ENCODE data around the gene NPPC. TPM values are rescaled to one million over a fixed set of nuclear protein-coding genes. Genes with fewer than 3 reads are reported as not detected.
A peak's percentile ranks its signal among the peaks of the same experiment; 100 is the strongest.

Gene NPPC
- total RNA-seq, 1 donor from 2014 or later, result 0.41 TPM

GRCh38 chr2:231936491-231936890 lies 10.3 kb upstream of the NPPC start:
- no peak for DNase-seq (ENCODE audit: low spot score in 2 of 2)
- FAIRE-seq, result no peak

DNA sequence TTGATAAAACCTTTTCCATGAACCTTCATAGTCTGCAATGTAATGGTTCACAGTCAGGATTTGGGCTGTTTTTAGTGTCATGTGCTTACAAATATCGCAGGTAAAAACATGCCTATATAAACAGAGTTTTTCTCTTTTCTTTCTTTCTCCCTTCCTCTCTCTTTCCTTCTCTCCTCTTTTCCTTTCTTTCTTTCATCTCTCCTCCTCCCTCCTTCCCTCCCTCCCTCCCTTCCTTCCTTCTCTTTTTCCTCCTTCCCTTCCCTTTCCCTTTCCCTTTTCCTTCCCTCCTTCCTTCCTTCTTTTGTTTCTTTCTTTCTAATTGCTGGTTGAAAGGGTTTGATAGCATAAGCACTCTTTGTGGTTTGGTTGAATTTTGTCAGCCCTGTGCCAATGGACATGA lies 9.6 kb upstream of the NPPC start:
- FAIRE-seq (no peak), DNase-seq (ENCODE audit: low spot score in 2 of 2) (no peak)

GRCh38 chr2:231935207-231935524 lies 9.0 kb upstream of the NPPC start:
- DNase-seq (ENCODE audit: low spot score in 2 of 2), result no peak
- no peak for FAIRE-seq

DNA sequence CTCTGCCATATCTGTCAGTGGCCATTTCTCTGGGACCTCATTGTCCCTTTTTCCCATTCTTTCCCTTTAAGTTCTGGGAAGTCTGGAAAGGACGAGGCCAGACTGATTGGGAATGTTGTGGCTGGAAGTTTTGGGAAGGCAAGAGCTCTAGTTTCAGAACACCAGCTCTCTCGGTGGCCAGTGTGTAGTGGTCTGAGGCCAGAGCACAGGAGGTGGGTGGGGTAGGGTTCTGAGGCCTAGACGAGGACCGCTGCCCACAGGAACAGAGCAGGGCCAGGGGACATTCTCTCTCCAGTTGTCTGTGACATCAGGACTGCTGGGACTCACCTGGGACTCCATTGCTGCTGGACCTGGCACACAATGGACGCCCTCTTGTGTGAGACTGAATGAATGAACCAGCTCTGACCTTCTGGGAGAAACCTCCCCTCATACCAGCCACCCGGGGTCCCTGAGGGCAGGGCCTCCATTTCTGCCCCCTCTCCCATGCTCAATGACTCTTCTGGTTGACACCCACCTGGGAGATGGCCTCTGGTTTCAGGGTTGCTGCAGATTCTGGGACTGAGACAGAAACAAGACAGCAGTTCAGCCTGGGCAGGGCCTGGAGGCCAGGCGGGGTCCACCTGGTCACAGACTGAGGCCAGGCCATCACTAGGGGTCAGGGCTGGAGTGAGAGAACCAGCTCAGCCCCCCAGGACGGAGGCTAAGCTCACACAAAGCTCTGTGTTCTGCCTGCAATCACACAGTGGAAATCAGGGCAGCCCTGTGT lies 8.4 kb upstream of the NPPC start:
- DNase-seq (ENCODE audit: low spot score in 2 of 2) (no peak), FAIRE-seq (no peak)

GRCh38 chr2:231933916-231934401 lies 7.8 kb upstream of the NPPC start:
- FAIRE-seq, result no peak
- no peak for DNase-seq (ENCODE audit: low spot score in 2 of 2)

DNA sequence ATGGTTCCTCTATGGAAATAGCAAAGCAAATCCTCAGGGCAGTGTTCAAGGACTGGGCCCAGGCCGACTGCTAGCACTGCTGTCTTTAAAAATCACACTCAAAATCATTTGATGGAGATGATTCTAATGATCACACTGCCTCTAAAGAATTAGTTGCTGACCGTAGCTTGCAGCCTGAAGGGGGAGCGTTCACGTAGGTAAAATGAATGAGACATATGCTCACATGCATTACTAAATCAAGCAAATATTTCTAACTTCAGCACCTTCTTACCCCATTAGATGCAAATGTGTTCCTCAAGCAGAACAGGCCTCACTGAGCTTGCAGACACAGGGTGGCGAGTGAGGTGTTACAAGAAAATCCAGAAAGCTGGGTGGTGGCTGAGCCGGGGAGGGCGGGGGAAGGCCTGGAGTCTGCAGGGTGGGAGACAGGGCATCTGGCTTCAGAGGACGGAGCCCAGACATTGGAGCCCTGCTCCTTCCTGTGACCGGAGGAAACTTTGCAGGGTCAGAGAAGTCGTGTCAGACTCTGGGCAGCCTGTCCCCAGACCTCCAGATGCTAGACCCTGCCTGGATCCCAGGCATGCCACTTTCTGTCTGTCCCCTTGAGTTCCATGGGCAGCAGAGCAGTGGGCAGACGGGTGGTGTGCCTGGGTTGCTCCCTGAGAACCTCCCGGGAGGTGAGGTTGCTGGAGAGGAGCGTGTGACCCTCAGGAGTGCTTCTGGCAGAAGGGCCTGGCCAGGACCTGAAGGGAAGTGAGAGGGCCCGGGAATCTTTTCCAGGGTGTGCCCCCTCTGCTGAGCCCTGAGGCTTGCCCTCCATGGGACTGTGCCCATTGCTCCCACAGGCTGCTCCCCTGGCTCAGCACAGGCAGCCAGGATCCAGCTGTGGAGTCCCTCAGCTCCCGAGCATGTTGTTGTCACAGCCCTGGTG lies 7.1 kb upstream of the NPPC start:
- DNase-seq (ENCODE audit: low spot score in 2 of 2) (no peak), FAIRE-seq (no peak)

DNA sequence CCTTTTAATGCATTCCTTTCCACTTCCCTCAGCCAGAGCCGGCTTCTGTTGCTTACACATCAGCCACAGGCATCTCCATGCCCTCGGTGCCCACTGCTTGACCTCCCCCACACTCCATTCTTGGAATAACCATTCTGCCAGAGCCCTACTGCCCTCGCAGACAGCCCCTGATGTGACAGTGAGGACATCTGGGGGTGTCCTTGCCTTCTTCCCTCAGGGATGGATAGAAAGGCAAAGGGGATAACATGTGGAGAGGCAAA lies 6.4 kb upstream of the NPPC start:
- DNase-seq (ENCODE audit: low spot score in 2 of 2), result no peak
- FAIRE-seq, result no peak

DNA sequence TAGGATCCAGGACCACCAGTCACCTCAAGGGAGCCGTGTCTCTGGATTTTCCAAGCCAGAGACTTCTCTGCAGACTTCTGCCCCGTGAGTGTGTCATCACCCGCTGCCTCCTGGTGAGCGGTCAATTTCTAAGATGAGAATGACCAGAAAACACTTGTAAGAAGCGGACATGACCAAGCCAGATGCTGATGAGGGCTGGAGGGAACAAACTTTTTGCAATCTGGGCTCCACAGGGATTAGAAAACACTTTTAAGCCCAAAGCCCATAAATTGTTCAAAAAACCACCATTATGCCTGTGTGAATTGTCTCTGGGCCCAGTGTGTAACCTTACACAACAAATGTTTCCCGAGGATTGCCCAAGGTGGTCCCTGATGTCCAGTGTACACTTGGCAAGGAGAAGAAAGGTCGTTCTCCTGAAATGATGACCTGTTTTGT lies 5.3 kb upstream of the NPPC start:
- FAIRE-seq, result no peak
- DNase-seq (ENCODE audit: low spot score in 2 of 2), result no peak

DNA sequence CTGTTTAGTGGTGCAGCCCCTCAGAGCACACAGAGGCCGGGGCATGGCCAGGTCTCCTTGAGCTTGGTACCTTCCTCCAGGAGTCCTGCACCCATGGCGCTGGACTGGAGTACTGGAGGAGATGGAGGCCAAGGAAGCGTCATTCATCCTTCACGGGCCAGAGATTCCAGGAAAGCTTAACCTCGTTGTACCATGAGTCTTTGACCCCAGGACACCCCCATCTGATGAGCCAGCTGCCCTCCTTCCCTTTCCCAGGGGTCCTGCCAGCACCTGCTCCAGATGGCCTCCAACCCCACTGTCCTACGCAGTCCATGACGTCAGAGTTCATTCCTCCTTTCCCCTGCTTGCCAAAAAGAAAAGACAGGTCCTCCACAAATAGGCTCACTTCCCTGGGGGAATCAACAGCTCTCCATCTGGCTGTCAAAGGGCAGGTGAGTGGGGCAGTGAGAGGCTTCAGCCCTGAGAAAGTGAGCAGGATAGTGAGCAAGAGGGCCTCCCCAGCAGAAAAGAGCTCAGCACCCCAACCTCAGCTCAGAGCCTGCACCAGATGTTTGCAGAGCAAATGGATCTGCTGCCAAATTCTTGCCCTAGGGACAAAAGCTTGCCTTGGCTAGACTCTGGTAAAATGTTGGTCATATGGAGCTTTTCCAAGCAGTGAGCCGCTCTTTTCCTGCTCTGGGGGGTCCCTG lies 4.5 kb upstream of the NPPC start:
- DNase-seq (ENCODE audit: low spot score in 2 of 2), result no peak
- FAIRE-seq, result no peak

DNA sequence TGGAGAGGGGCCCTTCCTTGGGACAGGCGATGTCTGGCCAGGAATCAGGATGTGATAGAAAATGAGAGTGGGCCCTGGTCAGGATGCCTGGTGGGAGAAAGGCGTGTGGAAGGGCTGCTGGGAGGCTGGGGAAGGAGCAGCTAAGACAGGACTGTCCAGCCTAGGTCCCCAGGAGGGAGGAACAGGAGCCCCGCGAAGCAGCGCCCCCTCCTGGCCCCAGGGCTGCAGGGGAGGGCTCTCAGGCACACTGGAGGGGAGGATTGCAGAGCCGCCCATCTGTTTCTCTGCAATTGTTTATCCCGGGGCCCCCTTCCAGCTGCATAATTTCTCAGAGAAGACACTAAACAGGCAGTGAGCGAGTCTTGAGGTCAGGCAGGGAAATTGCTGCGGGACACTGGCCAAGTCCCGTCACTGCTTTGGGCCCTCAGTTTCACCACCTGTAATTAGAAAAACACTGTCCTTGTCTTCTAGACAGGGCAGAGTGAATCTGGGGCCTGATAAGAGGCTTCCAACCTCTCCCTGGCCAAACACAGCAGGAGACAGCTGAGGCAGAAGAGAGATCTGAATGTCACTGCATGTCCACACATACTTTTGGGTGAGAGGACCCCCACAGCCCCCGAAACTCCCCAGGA lies 3.9 kb upstream of the NPPC start:
- FAIRE-seq, result no peak

DNA sequence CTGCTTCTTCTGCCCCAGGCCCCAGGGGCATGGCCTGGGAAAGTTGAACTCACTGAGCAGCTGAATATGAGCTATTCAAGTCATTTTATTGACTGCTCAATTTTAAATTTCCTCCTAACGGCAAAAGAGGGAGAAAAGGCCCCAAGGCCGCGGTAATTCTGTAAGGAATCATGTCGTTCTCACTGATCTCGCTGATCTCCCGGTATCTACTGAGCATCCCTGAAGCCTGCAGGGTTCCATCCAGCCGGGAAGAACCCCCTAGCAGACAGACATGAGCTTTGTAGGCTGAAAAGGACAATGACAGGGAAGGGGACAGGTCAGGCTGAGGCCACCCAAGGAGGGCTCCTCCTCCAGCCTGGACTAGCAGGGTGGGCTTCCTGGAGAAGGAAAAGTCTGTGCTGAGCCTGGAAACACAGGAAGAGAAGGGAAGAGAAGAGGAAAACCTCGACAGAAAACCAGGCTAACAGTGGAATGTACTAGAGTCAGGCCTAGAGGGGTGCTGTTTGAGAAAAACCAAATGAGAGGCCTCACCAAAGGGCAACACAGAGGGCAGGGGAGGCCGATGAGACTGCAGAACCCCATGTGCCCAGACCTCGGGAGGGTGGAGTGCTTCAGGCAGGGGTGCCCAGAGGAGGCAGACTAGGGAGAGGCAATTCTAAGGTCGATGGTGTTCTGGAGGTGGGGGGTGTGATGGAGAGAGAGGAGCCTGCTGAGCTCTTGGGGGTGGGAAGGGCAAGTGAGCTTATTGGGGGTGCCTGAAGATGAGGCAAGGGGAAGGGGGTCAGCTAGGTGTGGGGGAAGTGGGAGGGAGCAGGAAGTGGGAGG lies 2.9 kb upstream of the NPPC start:
- FAIRE-seq (no peak), DNase-seq (ENCODE audit: low spot score in 2 of 2) (no peak)

More for the DNA sequence above, 3.9 kb upstream of the NPPC start:
- no peak for DNase-seq (ENCODE audit: low spot score in 2 of 2)

GRCh38 chr2:231928481-231928880 lies 2.3 kb upstream of the NPPC start:
- DNase-seq (ENCODE audit: low spot score in 2 of 2) (no peak), FAIRE-seq (no peak)

GRCh38 chr2:231927566-231927890 lies 1.3 kb upstream of the NPPC start:
- no peak for DNase-seq (ENCODE audit: low spot score in 2 of 2)
- FAIRE-seq, result no peak

DNA sequence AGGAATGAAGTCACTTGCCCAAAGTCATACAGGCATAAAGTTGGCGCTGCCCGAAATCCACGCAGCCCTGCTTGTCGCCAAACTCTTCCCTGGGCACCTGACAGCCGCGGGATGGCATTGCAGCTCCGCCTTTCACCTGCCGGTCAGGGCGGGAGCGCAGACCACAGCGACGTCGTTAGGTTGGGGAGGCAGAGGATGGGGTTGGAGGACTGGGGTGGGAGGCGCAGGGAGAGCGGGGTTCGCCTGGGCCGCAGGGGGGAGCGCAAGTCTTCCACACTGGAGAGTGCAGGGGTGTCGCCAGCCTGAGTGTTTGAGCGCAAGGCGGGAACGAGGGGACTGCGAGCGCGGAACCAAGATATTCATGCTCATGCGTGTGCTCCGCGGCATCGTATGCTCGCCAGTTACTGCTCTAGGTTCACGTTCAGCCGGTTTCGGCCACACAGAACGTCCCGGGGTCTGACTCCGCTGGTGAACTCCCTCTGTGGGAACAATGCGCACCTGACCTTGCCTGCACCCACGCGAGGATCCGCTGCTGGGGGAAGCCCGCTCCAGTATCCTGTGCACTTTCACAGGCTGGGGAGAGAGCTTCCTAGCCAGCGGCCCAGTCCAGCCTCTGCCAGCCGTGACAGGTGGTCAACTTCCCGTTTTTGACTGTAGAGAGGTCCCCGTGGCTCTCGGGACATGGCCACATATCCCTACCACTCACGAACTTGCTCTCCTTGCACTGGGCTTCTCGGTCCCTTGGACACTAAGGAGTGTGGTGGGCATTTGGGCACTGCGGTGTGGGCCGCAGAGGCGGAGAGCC lies 767 bp upstream of the NPPC start:
- no peak for FAIRE-seq
- peak; percentile 53 to 61 for DNase-seq (ENCODE audit: low spot score in 2 of 2)

DNA sequence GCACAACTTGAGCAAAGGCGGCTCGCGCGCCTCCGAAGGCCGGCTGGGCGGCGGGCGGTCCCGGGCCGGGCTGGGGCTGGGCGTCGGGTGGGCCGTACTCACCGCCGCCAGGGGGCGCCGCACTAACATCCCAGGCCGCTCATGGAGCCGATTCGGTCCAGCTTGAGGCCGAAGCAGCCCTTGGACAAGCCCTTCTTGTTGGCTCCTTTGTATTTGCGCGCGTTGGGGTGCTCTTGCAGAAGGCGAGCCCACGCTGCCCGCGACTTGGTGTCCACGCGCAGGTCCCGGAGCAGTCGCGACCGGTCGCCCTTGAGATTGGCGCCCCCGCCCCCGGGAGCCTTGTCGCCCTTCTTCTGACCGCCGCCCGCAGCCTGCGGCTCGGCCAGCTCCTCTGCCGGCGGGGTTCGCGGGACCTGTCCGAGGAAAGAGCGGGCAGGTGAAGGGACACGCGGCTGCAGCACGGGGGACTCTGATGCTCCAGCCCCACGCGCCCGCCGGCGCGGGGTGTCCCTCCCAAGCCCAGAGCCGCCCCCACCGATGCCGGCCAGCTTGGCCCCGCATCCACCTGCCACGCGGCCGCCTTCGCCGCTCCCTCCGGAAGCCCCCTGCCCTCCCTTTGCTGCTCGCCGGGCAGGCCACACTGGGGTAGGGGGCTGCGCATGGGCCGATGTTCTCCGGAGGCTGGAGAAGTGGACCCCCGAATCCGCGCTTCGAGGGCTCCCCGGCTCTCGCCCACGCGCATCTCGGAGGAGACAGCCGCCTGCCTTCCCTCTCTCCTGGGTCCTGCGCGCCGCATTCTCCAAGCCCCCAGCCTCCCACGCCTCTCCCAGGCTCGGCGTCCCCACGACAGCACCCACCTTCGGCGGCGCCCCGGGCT lies 655 bp downstream of the NPPC start:
- DNase-seq (ENCODE audit: low spot score in 2 of 2) (peak; percentile 89 to 91), FAIRE-seq (no peak)

DNA sequence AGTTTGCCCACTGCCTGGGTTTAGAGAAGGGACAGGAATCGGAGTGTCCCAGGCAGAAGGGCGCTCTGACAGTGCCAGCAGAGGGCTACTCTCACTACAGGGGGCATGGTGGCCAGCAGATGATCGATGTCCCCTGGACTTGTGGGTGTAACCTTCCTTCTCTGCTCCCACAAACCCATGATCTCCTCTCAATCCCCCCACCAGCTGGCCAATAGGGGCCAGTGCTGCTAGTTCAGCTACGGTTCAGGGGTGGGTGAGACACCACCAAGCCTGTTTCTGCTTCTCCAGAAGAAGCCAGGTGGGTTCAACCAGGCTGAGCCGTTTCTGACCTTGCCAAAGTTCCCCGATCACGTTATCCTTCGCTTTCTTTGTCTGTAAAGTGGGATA lies 1.3 kb downstream of the NPPC start:
- DNase-seq (ENCODE audit: low spot score in 2 of 2) (no peak), FAIRE-seq (no peak)

DNA sequence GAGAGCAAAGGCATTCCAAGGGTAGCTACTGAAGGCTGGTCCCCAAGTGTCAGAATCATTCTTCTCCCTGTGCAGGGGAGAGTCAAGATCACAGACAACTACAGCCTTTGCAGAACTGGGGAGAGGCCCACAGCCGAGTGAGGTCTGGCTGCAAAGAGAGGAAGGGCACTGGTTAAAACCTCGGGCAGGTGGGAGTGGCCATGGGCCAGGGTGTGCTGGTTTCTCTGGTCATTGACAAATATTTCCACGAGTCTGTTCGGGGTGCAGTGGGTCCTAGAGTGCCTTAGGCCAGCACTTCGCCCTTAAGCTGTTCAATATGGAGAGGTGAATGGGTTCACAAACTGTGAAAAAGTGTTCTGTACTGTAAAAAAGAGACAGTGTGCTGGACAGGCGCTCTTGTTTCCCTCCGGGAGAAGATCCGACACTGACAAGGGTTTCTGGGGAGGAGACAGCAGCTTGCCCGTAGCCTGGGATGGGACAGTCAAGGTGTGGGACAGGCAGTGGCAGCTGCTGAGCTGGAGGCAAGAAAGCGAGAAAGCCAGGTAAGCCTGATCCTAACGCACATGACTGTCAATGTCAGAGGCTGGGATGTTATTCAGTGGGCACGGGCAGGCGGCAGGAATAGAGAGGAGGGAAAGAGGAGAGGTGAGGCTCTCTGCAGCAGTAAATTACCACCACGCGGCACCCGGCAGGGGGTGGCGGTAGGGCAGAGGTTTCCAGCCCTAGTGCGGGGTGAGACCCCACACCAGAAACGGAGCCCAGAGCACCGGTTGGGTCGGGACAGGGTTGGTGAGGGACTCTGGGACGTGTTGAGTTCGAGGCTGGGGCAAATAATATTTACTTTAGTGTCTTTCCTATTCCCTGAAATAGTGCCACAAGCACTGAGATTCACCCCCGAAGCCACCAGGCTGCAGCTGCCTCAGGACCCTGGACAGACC lies 2.0 kb downstream of the NPPC start:
- DNase-seq (ENCODE audit: low spot score in 2 of 2), result no peak

More for the DNA sequence above, 2.0 kb downstream of the NPPC start:
- no peak for FAIRE-seq
